H1 (cell line): ENCODE results near the gene CNIH3. TPM values are rescaled to one million over a fixed set of nuclear protein-coding genes. Genes with fewer than 3 reads are reported as not detected.

Source experiments
- ATF2 ChIP-seq: IDR thresholded peaks from 2 replicates; pipeline ENCODE4 v1.6.1; 2012; ENCODE audit warnings: low read length, inconsistent platforms
- CHD7 ChIP-seq: fragments of 300-600 bp; sonication (generic); IDR thresholded peaks from 2 replicates; pipeline ENCODE4 v1.7.1; 2012; ENCODE audit warnings: low read length, moderate library complexity, mild to moderate bottlenecking, inconsistent platforms; ENCODE audit not compliant: insufficient replicate concordance
- JUND ChIP-seq: IDR thresholded peaks from 2 replicates; pipeline ENCODE4 v1.6.1; 2011; ENCODE audit warnings: mild to moderate bottlenecking, improper control_type of control experiment, low read length
- NANOG ChIP-seq: IDR thresholded peaks from 2 replicates; pipeline ENCODE4 v1.6.1; 2011; ENCODE audit warnings: low read length, low read depth, mild to moderate bottlenecking, inconsistent platforms; ENCODE audit not compliant: insufficient read depth, poor library complexity, severe bottlenecking
- SP2 ChIP-seq: IDR thresholded peaks from 2 replicates; pipeline ENCODE4 v1.6.1; 2012; ENCODE audit warnings: mild to moderate bottlenecking, low read length, inconsistent platforms
- USF2 ChIP-seq: IDR thresholded peaks from 2 replicates; pipeline ENCODE4 v1.6.1; 2011; ENCODE audit warnings: low read length, improper control_type of control experiment
- polyA plus RNA-seq, 7 experiments: library from polyadenylated mRNA; depleted of rRNA in 3 of 7; stranded (reverse) in 5 of 7; unstranded in 2 of 7; fragments of >200 nt in 5 of 7; fragments of 200-250 nt in 2 of 7; gene quantifications; 1 replicate in 5 of 7; 2 replicates in 1 of 7; 4 replicates in 1 of 7; pipeline versions ENCODE4 v1.2.1 to v1.2.3, GENCODE V29; 2011 to 2013; ENCODE audit warnings: missing spikeins in 2 of 7, mixed read lengths in 2 of 7
- total RNA-seq: library from RNA; stranded (reverse); fragmentation: NEBNext Ultra II Directional; extraction: Animal tissue kit (Norgen Biotek cat#: 25700); gene quantifications from 2 replicates; pipeline ENCODE4 v1.2.1, GENCODE V29; 2021

The CNIH3 gene
- total and polyA plus RNA-seq, 2 of the 8 experiments (the other 6 are each of a cell fraction or from before 2014, with no cell fraction given): 3.7 to 5.6 TPM

- TF ChIP-seq JUND (no peak), ATF2 (no peak), CHD7 (no peak), NANOG (no peak), SP2 (no peak), USF2 (no peak)
Measured at GRCh38 chr1:224759135-224759534, 143.0 kb downstream of the CNIH3 start (continued).
